HG03354 (cell line): ENCODE measurements around the gene RAD51B.
"Not testable (repeated sequence)": the region's sequence is repeated elsewhere in the genome, so short reads cannot be mapped to it uniquely, and the experiment has no call there.

Source experiments
- ATAC-seq: cut with Tn5 transposase; IDR thresholded peaks from one replicate; pipeline ENCODE4 v1.9.1; 2021; ENCODE audit warnings: mild to moderate bottlenecking; ENCODE audit not compliant: unreplicated experiment, poor library complexity, severe bottlenecking

The RAD51B gene

GRCh38 chr14:67940486-67941455 lies 121.2 kb downstream of the RAD51B start:
- ATAC-seq, result no peak

DNA sequence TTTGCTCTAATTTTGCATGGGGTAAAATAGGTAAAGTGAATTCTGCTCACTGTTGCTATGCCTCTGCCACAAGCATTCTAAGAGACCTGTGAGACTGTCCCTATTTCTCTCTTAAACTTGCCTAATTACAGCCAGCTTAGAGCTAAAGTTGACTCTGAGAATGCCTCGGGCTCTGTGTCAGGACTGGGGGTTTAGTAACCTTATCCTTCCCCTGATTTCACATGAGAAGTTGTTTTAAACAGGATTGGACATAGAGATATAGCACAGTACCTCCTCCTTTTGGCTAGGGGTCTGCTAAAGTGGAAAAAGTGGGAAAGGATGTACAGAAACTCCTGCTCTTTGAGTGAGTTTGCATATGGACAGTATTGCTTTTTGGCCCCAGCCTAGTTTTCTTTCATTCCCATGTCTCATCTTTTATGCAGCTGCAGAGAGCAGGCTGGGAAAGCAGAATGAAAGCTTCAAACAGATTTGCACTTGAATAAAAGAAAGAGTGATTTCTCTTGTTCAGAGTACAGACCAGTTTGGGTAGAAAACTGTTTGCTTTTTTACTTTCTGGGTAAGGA lies 122.0 kb downstream of the RAD51B start:
- ATAC-seq, result no peak

GRCh38 chr14:67942080-67942710 lies 122.6 kb downstream of the RAD51B start:
- no peak for ATAC-seq

GRCh38 chr14:67943947-67944346 lies 124.4 kb downstream of the RAD51B start:
- no peak for ATAC-seq

- no peak for ATAC-seq
Measured at GRCh38 chr14:67944605-67945004, 125.0 kb downstream of the RAD51B start.

DNA sequence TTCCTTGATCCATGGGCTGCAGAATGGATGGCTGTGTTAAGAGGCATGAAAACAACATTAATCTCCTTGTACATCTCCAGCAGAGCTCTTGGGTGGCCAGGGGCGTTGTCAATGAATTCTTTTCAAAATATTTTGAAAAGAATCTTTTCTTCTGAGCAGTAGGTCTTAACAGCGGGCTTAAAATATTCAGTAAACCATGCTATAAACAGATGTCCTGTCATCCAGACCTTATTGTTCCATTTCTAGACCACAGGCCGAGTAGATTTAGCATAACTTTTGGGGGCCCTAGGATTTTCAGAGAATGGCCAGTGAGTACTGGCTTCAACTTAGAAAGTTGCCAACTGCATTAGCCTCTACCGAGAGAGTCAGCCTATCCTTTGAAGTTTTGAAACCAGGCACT lies 130.2 kb downstream of the RAD51B start:
- ATAC-seq, result no peak

DNA sequence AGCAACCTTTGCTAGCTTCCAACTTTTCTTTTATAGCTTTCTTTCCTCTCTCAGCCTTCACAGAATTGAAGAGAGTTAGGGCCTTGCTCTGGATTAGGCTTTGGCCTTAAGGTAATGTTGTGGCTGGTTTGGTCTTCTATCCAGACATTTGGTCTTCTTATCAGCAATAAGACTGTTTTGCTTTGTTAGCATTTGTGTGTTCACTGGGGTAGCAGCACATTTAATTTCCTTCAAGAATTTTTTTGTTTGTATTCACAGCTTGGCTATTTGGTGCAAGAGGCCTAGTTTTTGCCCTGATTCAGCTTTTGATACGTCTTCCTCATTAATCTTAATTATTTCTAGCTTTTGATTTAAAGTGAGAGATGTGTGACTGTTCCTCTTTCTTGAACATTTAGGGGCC lies 130.8 kb downstream of the RAD51B start:
- ATAC-seq, result no peak

DNA sequence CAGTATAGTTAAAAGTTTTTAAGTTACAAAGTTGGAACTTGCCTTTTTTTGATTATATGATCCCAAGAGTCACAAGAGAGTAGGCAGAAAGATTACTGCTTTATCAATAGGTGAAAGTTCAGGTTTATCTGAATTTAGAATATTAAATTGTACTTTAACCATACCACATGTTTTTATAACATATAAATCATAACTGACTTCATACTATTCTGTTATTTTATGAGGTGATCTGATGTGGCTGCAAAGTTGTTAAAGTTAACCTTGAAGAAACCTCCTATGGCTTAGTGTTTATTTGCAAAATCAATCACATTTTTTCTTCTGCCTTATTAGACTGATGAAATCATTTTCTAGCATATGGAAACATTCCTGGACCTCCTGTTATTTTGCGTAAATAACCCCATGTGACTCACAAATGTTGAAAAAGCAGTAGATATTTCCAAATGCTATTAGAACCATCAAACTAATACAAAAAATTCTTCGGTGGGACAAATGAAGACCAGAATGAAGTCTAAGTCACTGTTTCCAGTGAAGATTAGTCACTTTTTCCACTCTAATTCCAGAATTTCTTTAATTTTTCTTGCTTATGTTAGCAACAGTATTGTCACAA lies 132.1 kb downstream of the RAD51B start:
- no peak for ATAC-seq

GRCh38 chr14:67952381-67952780 lies 132.8 kb downstream of the RAD51B start:
- ATAC-seq, result no peak

DNA sequence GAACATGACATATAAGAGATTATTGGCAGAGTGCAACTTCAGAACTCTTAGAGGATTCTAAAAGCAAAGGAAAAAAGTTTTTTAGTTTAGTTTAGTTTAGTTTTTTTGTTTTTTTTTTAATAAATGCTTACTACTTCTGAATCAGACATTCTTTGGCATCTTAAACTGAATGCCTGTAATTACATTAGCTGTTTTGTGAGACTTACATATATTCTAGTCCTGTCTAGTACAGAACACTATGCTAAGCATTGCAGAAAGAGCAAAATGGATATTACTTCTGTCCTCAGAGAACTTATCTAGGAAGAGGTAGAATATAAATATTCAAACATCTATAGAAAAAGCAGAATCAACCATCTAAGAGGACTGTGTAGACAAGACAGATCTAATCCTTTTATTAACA lies 133.2 kb downstream of the RAD51B start:
- ATAC-seq, result no peak

GRCh38 chr14:67955261-67955660 lies 135.7 kb downstream of the RAD51B start:
- ATAC-seq, result no peak

- no peak for ATAC-seq
Measured at GRCh38 chr14:67957946-67958345, 138.4 kb downstream of the RAD51B start.

DNA sequence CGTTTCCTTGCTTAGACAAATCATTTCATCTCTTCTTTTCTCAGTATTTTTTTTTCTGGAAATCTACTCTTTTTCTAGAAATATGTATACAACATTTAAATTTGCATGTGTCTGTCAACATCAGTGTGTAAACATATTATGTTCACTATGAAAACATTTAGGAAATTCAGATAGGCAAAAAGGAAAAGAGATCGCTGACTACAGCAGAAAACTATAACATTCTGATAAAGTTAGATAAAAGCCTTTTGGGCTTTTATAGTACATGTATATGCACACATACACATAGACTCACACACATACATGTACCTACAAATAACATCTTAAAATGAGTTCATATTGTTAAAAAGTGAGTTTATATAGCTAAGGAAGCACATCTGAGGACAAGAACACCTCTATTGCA lies 142.1 kb downstream of the RAD51B start:
- no peak for ATAC-seq

DNA sequence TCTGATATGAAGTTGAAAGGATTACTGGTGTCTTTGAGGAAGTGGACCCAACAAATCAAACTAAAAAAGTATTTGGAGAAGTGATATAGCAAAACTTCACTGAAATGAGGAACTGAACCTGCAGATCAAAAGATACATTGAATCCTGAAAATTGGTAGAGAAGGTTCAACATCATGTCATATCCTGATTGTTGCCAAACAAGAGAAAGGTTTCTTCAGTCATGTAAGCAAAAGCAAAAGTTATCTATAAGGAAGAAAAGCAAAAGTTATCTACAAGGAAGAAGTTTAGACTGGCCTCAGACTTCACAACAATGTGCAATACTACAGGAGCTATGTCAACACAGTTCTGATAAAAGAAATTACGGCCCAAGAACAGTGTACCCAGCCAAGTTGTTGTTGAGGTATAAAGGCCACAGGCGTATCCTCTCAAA lies 142.7 kb downstream of the RAD51B start:
- peak; percentile 69 for ATAC-seq

GRCh38 chr14:67963545-67963944 lies 144.0 kb downstream of the RAD51B start:
- no peak for ATAC-seq

GRCh38 chr14:67963960-67964812 lies 144.6 kb downstream of the RAD51B start:
- ATAC-seq, result no peak

- ATAC-seq, result no peak
Measured at GRCh38 chr14:67965696-67966095, 146.1 kb downstream of the RAD51B start.

GRCh38 chr14:67967206-67967605 lies 147.6 kb downstream of the RAD51B start:
- no peak for ATAC-seq

GRCh38 chr14:67967970-67968369 lies 148.4 kb downstream of the RAD51B start:
- not testable (repeated sequence) for ATAC-seq
